Hematopoietic multipotent progenitor cell treated with erythropoietin and hydrocortisone succinate and interleukin-3 and kit ligand, for 6 days (in vitro differentiated cells): ENCODE data around the gene MYOF.
"Not testable (repeated sequence)": the region's sequence is repeated elsewhere in the genome, so short reads cannot be mapped to it uniquely, and the experiment has no call there.

ENCODE experiments used
- DNase-seq: peaks from one replicate; pipeline ENCODE4 v3.0.0-alpha.2; 2015

The MYOF gene

DNA sequence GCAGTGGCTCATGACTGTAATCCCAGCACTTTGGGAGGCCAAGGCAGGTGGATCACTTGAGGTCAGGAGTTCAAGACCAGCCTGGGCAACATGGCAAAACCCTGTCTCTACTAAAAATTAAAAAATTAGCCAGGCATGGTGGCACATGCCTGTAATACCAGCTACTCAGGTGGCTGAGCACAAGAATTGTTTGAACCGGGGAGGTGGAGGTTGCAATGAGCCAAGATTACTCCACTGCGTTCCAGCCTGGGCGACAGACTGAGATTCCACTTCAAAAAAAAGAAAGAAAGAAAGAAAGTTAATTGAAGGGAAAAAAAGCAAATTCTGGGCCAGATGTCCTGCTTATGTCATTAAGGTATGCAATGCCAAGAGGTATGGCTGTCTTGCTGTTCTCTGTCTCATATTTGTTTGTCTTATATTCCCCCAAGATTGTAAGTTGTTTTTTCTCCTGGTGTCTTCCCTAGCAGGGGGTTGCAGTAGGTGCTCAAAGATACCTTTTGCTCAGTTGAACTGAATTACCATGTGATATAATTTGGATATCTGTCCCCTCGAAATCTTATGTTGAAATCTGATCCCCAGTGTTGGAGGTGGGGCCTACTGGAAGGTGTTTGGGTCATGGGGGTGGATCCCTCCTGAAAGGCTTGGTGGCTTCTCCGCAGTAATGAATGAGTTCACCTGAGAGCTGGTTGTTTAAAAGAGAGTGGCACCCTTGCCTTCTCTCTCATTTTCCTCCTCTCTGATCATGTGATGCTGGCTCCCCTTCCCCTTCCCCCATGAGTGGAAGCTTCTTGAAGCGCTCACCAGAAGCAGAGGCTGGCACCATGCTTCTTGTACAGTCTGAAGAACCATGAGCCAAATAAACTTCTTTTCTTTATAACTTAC lies 60.9 kb downstream of the MYOF start:
- DNase-seq = no peak

DNA sequence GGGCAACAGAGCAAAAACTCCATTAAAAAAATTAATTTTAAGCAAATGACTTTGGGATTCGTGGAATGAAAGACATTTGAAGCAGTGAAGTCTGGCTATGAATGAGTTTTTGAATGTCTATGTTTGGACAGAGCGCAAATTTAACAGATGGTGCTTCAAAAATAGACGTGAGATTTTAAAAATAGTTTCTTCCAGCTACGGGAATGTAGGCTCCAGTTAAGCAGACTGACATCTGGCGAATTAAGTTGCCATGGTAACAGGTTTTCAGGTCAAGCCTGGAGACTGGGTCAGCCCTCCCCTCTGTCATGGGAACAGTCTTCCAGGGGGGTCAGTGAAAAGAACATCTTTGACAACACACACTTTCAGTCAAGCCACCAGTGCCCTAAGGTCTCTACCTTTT lies 62.0 kb downstream of the MYOF start:
- DNase-seq = no peak

DNA sequence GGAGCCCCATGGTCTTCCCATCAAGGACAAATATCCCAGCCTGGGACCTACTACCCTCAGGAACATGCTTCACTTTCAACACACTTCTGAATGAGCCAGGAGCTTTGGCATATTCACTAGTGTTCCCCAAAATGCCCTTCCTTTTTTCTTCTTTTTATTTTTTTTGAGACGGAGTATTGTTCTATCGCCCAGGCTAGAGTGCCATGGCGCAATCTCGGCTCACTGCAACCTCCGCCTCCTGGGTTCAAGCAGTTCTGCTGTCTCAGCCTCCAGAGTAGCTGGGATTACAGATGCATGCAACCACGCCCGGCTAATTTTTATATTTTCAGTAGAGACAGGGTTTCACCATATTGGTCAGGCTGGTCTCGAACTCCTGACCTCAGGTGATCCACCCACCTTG lies 63.1 kb downstream of the MYOF start:
- not testable (repeated sequence) for DNase-seq

DNA sequence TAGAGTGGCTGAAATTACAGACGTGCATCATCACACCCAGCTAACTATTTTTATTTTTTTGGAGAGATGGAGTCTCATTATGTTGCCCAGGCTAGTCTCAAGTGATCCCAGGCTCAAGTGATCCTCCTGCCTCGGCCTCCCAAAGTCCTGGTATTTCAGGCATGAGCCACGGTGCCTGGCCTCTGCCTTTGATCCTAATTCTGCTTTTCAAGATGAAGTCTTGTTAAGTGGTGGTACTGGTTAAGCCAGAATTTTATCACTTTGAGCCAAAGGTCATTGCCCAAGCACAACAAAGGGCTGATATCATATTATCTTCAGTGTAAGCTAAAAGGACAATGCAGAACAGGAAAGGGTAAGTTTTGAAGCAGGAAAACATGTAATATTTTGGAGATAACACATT lies 64.2 kb downstream of the MYOF start:
- DNase-seq = no peak

DNA sequence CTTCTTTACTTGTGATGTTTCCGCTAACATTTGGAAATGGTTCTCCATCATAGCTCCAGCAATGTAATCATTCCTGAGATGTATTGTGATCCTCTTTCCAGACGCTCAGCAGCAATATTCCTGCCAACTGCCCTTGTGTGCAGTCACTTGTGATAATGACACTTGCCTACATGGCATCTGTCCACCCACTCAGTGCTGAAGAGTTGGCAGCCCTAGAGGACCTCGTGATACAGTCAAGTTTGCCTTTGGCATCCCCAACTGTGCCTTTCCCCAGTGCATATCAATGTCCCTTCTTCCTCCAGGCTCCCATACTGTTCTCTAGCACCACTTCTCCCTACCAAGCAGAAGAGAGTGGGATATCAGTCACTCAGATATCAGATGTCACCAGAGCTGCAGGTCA lies 64.9 kb downstream of the MYOF start:
- no peak for DNase-seq

DNA sequence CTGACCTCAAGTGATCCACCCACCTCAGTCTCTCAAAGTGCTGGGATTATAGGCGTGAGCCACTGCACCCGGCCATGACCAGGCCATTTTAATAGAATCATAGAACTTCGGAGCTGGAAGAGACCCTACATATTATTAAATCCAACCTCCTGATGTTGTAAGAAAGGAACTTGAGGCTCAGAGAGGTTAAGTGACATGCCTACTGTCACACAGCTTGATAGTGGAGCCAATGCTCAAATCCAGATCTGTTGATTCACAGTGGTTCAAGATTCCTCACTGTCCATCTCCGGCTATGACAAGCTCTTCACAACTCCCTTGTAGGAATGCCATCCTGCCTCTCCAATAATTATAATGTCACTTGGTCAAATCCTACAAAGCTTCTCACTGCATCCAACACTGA lies 65.3 kb downstream of the MYOF start:
- no peak for DNase-seq

DNA sequence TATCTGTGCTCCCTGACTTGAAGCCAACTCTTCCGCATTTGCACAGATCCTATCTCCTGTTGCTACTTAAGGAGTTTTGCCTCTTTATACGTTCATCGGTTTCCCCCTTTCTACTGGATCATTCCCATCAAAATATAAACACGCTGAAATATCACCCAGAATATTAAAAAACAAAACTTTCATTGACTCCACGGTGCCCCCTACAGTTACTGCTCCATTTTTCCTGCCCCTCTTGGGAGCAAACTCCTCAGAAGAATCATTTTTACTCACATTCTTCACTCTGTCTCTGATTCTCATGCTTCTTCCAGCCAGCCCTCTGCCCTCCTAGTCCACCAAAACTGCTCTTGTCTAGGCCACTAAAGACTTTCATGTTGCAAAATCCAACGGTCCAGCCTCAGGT lies 66.4 kb downstream of the MYOF start:
- DNase-seq = no peak

DNA sequence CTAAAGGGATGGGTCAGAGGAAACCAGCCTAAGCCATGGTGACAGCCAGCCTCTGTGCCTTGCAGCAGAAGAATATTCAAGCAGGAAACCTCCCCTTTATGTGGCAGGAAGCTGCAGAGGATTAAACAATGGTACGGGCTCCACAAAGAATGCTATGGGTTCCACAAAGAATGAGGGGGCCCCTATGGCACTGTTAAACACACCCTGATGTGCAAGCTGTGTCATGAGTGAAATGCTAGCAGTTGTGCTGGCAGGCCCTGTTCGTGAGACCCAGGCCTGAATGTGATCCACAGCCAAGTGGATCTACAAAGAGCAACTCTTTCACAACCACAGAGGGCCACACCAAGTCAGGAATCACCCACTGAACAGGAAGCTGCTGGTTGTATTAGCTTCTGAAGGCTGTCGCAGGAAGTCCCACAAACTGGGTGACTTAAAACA lies 68.9 kb downstream of the MYOF start:
- peak; percentile 27 for DNase-seq

DNA sequence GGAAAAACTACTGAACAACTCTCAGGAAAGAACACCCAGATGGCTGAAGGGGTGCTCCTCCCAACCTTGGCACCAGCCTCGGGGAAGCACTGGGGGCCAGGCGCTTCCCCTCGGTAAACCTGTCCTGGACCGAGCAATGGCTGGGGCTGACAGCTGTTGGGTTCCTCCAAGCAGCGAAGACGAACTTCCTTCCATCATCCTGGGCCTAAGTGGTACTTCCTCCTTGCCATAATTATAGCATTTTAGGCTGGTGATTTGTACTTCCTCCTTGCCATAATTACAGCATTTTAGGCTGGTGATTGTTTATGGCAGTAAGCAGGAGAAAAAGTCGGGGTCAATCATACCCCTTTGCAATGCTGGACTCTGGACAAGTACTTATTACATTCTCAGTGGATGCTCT lies 69.3 kb downstream of the MYOF start:
- peak; percentile 22 for DNase-seq

DNA sequence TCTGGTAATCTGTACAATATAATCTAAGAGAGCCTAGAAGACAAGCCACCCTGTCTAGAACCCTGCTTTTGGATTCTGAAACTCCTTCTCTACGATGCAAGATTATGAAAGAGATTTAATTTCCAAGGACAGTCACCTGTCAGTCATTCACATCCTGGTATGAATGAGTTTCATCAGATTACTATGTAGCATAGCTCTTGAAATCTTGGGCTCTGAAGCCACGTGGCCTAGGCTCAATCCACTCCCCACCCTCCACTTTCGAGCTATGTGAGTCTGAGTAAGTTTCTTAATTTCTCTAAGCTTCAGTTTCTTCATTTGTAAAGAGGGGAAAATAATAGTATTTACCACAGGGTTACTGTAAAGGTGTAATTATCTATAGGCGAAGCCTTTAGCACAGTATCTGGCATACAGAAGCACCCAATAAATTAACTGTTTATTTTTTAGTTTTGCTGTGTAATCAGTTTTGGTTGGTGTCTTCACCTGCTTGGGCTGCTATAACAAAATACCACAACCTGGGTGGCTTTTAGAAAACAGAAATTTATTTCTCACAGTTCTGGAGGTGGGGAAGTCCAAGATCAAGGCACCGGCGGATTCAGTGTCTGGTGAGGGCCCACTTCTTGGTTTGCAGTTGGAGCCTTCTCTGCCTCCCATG lies 71.3 kb downstream of the MYOF start:
- DNase-seq = no peak

DNA sequence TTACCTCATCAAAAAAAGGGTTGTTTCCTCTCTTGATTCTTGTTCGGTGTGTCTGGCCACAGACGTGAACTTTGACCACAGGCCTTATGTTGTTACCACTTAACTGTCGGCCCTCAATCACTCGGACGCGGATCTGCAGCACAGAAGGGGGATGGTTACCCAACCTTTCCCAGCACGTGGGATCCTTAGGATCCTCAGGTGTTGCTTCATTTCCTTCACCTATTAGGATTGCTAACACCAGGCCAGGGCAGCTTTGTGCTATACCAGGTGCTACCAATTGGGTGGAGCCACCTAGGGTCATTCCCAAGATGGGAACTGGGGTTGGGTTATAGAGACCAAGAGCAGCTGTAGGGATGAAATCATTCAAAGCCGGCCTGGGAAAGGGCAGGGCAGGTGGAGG lies 73.4 kb downstream of the MYOF start:
- no peak for DNase-seq

DNA sequence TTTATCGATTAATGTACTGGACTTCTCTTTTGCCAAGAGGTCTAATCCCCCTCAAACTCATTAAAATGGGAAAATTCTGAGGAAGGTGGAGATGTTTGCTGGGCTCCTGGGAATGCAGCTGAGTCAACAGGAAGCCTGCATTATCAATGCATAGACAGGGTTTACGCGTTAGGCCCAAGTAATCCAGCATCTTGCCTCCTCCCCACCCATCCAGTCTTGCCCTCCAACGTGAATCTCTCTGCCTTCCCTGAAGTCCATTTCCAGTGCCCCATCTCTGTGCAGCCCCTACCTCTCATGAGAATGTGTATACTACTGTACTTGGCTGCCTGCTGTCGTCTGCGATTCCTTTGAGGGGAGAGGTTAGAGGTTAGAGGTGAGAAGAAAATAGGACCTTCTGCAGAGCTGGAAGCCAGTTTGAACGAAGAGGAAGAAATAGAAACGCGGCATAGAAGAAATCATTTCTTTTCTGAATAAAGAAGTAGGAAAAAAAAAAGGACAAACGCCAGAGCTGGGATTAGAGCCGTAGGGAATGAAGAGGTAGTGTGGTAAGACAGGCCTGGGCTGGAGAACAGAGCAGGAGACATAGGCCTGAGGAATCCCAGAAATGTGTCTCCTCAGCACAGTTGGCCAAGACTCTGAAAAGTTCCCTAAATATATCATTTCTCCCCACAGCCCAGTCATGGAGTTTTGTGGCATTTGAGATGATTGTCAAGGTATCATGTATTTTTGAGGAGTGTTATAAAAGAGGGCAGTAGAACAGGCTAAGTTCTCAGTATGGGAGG lies 75.6 kb downstream of the MYOF start:
- no peak for DNase-seq

DNA sequence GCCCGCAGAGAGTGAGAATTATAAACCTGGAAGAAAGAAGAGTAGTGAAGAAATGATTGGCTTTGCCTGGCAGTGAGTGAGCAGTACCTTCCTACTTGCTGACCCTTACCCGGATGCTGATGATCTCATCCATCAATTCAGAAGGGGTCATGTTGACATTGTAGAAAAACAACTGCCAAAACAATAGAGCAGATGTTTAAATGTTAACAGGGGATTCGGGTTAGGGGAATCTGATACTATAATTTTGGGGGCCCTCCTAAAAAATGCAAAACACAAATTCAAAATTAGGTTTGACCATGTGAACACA lies 78.1 kb downstream of the MYOF start:
- no peak for DNase-seq

DNA sequence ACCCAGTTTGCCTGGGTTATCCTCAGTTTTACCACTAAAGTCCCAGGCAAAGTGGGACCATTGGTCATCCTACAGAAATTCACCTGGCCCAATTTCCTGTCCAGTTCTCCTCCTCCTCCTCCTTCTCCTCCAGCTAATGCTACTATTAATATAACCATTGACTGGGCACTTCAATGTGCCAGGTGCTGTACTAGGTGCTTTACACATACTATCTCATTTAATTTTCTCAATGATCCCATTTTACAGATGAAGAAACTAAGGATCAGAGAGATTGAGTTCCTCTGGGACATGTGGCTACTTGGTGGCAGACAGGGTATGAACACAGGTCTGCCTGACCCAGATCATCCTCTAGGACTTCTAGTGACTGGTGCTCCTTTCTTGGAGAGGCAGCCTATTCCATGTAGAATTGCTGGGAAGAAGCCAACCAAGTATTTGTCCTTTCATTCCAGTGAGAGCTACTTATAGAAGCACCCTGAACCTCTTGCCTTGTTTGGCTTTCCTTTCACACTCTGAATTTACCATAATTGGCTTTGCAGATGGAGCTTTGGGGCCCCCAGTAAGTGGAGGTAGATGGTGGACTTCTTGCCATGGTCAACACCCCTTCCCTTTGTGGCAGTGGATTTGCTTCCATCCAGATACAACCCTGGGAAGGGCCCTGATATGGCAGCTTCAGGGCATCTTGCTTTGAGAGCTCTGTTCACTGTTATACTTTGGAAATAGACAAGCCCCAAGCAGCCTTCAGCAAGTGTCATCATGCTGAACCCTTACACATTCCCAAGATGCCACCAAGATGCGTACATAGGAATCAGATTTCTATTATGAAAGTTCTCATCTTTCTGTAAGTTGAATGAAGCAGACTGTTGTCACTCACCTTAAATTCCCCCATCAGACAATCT lies 78.7 kb downstream of the MYOF start:
- no peak for DNase-seq

DNA sequence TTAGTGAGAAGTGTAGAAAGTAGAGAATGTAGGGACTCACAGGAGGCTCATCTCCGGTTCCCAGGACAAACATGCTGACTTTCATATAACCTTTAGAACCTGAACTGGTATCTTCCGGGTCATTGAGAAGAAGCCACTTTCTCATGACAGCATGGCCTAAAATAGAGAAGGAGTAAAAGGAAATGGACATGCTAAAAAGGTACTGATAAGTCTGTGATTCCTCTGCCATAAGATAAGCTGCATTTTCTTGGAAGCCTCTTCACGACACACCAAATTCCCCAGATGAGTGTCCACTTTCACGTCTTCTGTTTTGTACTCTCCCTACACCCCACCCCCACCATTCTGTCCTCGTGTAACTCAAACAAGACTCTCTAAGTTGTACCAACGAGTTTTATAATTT lies 79.9 kb downstream of the MYOF start:
- DNase-seq = no peak

DNA sequence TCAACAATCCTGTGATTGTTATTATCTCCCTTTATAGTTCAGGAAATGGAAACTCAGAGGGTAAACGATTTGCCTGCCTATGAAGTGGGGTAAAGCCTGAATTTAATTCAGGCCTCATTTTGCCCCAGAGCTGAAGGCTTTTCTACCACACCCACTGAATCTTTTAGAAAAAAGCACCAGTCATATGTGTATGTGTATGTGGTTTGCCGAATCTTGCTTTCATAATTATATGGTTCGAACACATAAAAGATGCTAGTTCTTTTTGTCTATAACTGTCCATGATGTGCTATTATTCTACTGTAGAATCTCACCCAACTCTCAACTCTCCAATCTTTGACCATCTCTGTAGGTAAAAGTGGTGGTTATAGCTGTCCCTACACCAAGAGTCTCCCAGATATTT lies 83.6 kb downstream of the MYOF start:
- DNase-seq = no peak

DNA sequence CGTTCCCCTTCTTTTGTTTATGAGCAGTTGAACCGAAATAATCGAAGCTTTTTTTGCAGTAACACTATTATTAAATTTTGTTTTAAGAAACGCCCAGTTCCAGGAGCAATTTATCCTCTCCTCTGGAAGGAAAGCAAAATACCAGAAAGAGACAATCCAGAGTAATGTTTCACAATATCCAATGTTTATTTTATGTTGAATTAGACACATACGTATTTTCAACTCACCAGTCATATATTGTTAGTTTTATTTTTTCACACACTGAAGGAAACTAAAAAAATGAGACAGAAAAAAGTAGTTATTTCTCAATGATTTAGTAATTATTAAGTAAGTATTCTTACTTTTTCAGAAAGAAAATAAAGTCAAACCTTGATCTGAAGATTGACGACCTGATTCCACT lies 85.1 kb downstream of the MYOF start:
- DNase-seq = no peak

DNA sequence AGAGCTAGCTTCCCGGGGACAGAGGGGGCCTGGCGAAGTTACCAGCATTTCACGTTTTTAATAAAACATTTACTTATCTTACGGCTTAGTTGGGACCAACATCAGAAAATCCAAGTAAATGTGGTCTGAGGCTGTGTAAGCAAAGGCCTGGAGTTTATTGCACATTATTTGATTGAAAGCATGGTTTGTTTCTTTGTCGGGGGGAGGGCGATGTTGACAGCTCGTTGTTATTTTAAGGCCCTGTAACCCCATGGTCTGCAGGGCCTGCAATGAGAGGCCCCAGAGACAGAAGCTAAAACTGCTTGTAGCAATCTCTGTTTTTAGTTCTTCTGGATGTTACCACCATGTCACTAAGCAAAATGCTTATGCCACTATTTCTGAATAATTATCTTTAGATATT lies 88.9 kb downstream of the MYOF start:
- DNase-seq = no peak

DNA sequence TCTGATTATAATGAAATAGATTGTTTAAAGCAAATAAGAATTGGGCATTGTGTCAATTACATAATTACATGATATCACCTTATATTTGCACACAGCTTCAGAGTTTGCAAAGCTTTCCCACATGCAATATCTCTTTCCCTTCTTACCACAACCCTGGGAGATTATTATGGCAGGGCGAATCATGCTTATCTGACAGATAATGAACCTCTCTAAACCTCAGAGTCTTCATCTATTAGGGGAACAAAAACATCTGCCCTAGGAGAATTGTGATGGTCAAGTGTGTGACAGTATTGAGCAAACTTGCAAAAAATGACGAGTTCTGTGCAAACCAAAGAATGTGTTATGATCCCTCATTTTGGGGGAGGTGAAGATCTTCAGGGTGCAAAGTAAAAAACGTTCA lies 90.0 kb downstream of the MYOF start:
- peak; percentile 18 for DNase-seq

DNA sequence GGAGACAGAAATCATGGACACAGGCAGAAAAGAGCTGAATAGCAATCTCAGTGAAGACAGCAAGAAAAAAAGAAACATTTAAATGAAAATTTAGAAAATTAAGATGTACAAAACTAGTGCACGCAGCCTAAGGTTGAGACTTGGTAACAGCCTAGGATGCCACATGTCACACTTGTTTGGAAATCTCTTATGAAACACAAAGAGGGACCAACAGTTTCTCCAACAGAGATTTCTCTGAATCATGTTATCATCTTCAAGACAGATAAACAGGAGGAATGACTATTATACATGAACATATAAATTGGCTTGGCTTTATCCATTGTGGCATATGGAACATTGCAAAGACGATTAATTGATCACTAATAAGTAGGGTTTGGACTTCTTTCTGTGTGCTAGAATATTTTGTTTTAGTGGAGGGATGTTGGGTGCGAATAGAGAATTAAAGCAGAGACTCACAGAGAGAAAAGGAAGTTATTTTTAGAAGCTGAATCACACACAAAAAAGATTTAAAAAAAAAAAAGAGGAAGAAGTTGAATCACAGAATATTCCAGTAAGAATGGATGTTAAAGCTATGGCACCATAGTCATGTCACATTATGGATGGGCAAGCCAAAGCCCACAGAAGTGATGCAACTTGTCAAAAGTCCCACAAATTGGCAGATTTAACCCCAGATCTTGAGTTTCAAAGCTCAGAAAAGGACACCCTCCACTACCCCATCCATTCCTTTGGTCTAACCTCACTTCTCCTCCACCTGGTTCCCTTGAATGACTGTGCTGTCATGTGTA lies 91.6 kb downstream of the MYOF start:
- DNase-seq = no peak

DNA sequence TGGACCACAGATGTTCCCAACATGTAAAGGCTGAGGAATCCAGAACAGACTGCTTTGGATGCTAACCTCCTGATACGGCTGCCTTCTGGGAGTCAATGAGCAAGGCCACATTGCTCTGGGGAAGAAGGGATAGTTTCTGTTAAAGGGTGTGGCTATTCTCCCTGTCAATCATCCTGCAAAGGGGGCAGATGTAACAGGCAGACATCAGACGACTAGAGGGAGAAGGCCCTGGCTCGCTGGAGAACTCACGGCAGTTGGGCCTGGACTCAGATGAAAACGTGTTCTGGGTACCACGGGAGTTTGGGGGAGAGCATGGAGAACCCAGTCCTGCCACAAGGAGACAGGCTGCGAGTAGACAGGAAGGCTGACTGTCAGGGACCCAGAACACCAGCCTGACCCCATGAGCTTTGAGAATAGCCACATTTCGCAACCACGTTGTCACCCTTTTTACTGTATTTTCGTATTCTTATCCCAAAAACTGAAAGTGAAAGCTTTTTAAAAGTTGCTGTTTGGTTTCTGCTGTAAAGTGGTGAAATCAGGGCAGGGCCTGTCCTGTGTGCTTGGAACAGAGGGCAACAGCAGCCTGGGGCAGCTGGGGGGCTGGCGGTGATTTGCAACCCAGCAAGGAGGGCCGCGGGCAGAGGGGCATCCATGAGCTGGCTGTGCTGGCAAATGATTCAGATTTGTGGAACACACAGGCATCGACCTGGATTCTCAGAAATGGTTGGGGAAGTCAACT lies 95.3 kb downstream of the MYOF start:
- DNase-seq = peak; percentile 10
